Mucosa of descending colon (tissue), 3 donors: Measurements from ENCODE around the gene SLC6A16. TPM values are rescaled to one million over a fixed set of nuclear protein-coding genes. Genes with fewer than 3 reads are reported as not detected.
A peak's percentile ranks its signal among the peaks of the same experiment; 100 is the strongest.
"Not testable (repeated sequence)": the region's sequence is repeated elsewhere in the genome, so short reads cannot be mapped to it uniquely, and the experiment has no call there.

Source experiments
- ATAC-seq: fragments of 200-7000 bp; cut with Tn5 transposase; one replicate; pipeline ENCODE4 v1.9.1; 2020; ENCODE audit warnings: mild to moderate bottlenecking, moderate library complexity
- DNase-seq, 3 donors: peaks; one replicate each; pipeline ENCODE4 v3.0.0-alpha.2; 2020
- H3K36me3 ChIP-seq: fragments of 200-600 bp; one replicate; pipeline ENCODE4 v1.8.0; 2021; ENCODE audit warnings: low read depth, mild to moderate bottlenecking
- H3K4me1 ChIP-seq: fragments of 200-600 bp; one replicate; pipeline ENCODE4 v1.8.0; 2021; ENCODE audit warnings: low read depth, mild to moderate bottlenecking
- H3K4me3 ChIP-seq: fragments of 200-600 bp; one replicate; pipeline ENCODE4 v1.8.0; 2021; ENCODE audit warnings: mild to moderate bottlenecking
- H3K9me3 ChIP-seq: fragments of 200-600 bp; one replicate; pipeline ENCODE4 v1.8.0; 2021; ENCODE audit warnings: mild to moderate bottlenecking
- CTCF ChIP-seq: fragments of 200-600 bp; IDR thresholded peaks from one replicate; pipeline ENCODE4 v1.8.0; 2022; ENCODE audit warnings: antibody characterized with exemption, mild to moderate bottlenecking
- intact Hi-C, 2 donors: fragments of 100-400 bp; cut with DNase I in 1 of 2; cut with micrococcal nuclease in 1 of 2; formaldehyde crosslinking; loops; one replicate each; pipeline versions ENCODE4 v1.11.0 to v1.11.1; 2022; cut with DNase I, micrococcal nuclease
- total RNA-seq, 3 donors: library from RNA; stranded (reverse); fragmentation: NEBNext Ultra II Directional in 2 of 3; extraction: Animal tissue kit (Norgen Biotek cat#: 25700) in 2 of 3; gene quantifications; one replicate each; pipeline versions ENCODE4 v1.2.1 to v1.2.4, GENCODE V29; 2021 to 2023
- donor health status: DM: no; HTN: no; CAD: no; lungs with moderate emphysema.
- donor health status: DM: no; HTN: no; CAD: no.
- donor health status: DM: no; HTN: yes; CAD: no.

The SLC6A16 gene
- total RNA-seq, 3 donors from 2014 or later = 0.36 to 3.7 (median 0.52) TPM

GRCh38 chr19:49282184-49282583, 42.8 kb downstream of the SLC6A16 start:
- Histone ChIP-seq H3K9me3 (no peaks in the 10 kb centered on the region), H3K4me1 (no peaks in the 10 kb centered on the region), H3K4me3 (no peak overlapping the region), H3K36me3 (no peaks in the 10 kb centered on the region)
- intact Hi-C loops = no loop called here
- DNase-seq (no peak), ATAC-seq (no peak)
- no peak for TF ChIP-seq CTCF

- no peak overlapping the region for H3K4me3 ChIP-seq
- TF ChIP-seq CTCF = no peak
- ATAC-seq (no peak), DNase-seq (no peak)
- H3K9me3 ChIP-seq = no peaks in the 10 kb centered on the region
- intact Hi-C loops = no loop called here
- no peaks in the 10 kb centered on the region for H3K36me3 ChIP-seq
- H3K4me1 ChIP-seq = no peaks in the 10 kb centered on the region
Observed at GRCh38 chr19:49272204-49272603, 52.8 kb downstream of the SLC6A16 start.

- no peak for ATAC-seq
Observed at GRCh38 chr19:49271080-49271753, 53.8 kb downstream of the SLC6A16 start.

GRCh38 chr19:49266409-49266808, 58.6 kb downstream of the SLC6A16 start:
- H3K9me3 ChIP-seq = peaks cover 14% of the 10 kb centered on the region
- intact Hi-C loops, H3K4me1 ChIP-seq, H3K4me3 ChIP-seq, ATAC-seq, H3K36me3 ChIP-seq: not testable (repeated sequence)
- peak in 2 of 3 donors; percentile 62 to 63 for DNase-seq
- TF ChIP-seq CTCF = peak; percentile 57

More at GRCh38 chr19:49271080-49271753, 53.8 kb downstream of the SLC6A16 start:
- no peak for TF ChIP-seq CTCF
- Histone ChIP-seq H3K9me3 (peaks cover 7% of the 10 kb centered on the region), H3K4me3 (no peak overlapping the region), H3K36me3 (no peaks in the 10 kb centered on the region), H3K4me1 (no peaks in the 10 kb centered on the region)
- DNase-seq = no peak
- intact Hi-C loops = no loop called here

DNA sequence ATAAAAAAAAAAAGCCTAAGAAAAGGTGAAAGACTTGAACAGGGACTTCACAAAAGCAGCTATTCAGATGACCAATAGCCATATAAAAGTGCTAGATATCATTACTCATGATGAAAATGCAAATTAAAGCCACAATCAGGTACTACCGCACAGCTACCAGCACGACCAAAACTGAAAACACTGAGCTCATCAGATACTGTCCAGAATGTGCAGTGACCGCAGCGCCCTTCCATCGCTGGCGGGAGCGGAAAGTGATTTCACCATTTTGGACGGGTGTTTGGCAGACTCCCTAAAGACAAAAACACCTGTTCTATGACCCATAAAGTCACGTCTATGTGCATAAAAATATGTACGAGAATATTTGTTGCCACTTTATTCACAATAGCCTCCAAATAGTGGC, 60.7 kb downstream of the SLC6A16 start:
- peaks cover 14% of the 10 kb centered on the region for H3K9me3 ChIP-seq
- DNase-seq (no peak), ATAC-seq (no peak)
- no peak for TF ChIP-seq CTCF
- H3K36me3 ChIP-seq = no peaks in the 10 kb centered on the region
- no peak overlapping the region for H3K4me3 ChIP-seq
- no peaks in the 10 kb centered on the region for H3K4me1 ChIP-seq
- intact Hi-C loops = no loop called here
